IPS-20b (cell line): ENCODE data around the gene AKAP1.

ENCODE experiments used
- H3K27ac ChIP-seq: one replicate; pipeline ENCODE4 v1.5.1; 2013; ENCODE audit warnings: low read length
- H3K27me3 ChIP-seq: 2 replicates; pipeline ENCODE4 v1.6.1; 2013; ENCODE audit warnings: mild to moderate bottlenecking, low read length, inconsistent platforms; ENCODE audit not compliant: insufficient read depth
- H3K36me3 ChIP-seq: 2 replicates; pipeline ENCODE4 v1.6.1; 2013; ENCODE audit warnings: low read depth, mild to moderate bottlenecking, inconsistent platforms, low read length, moderate library complexity; ENCODE audit not compliant: insufficient read depth
- H3K4me1 ChIP-seq: 2 replicates; pipeline ENCODE4 v1.6.1; 2013; ENCODE audit warnings: mild to moderate bottlenecking, control low read depth, inconsistent platforms, low read length, moderate library complexity; ENCODE audit not compliant: insufficient read depth
- H3K4me3 ChIP-seq: 2 replicates; pipeline ENCODE4 v1.5.1; 2013; ENCODE audit warnings: mild to moderate bottlenecking, low read length, inconsistent platforms
- H3K9ac ChIP-seq: 2 replicates; pipeline ENCODE4 v1.6.1; 2013; ENCODE audit warnings: low read depth, mild to moderate bottlenecking, inconsistent platforms, low read length, moderate library complexity
- H3K9me3 ChIP-seq: 2 replicates; pipeline ENCODE4 v1.6.1; 2013; ENCODE audit warnings: mild to moderate bottlenecking, low read depth, low read length, inconsistent platforms; ENCODE audit not compliant: insufficient read depth

The AKAP1 gene

GRCh38 chr17:57050306-57050705, 34.7 kb upstream of the AKAP1 start:
- no peaks in the 10 kb centered on the region for H3K36me3 ChIP-seq
- H3K27ac ChIP-seq, result no peak overlapping the region
- no peak overlapping the region for H3K9ac ChIP-seq
- peaks cover 15% of the 10 kb centered on the region for H3K4me1 ChIP-seq
- no peaks in the 10 kb centered on the region for H3K9me3 ChIP-seq
- H3K4me3 ChIP-seq, result no peak overlapping the region
- H3K27me3 ChIP-seq, result no peaks in the 10 kb centered on the region

GRCh38 chr17:57051886-57052361, 33.1 kb upstream of the AKAP1 start:
- H3K9ac ChIP-seq, result no peak overlapping the region
- no peaks in the 10 kb centered on the region for H3K36me3 ChIP-seq
- H3K27ac ChIP-seq, result no peak overlapping the region
- H3K4me1 ChIP-seq, result peaks cover 15% of the 10 kb centered on the region
- H3K4me3 ChIP-seq, result no peak overlapping the region
- no peaks in the 10 kb centered on the region for H3K9me3 ChIP-seq
- no peaks in the 10 kb centered on the region for H3K27me3 ChIP-seq

GRCh38 chr17:57062865-57063264, 22.2 kb upstream of the AKAP1 start:
- Histone ChIP-seq H3K27ac (no peak overlapping the region), H3K27me3 (no peaks in the 10 kb centered on the region), H3K4me3 (no peak overlapping the region), H3K9me3 (no peaks in the 10 kb centered on the region), H3K4me1 (peaks cover 8% of the 10 kb centered on the region; the same call in 1 of the 2 replicates), H3K9ac (no peak overlapping the region), H3K36me3 (no peaks in the 10 kb centered on the region)

GRCh38 chr17:57067162-57067561, 17.9 kb upstream of the AKAP1 start:
- H3K9ac ChIP-seq, result no peak overlapping the region
- H3K9me3 ChIP-seq, result no peaks in the 10 kb centered on the region
- no peak overlapping the region for H3K4me3 ChIP-seq
- no peaks in the 10 kb centered on the region for H3K36me3 ChIP-seq
- no peaks in the 10 kb centered on the region for H3K27me3 ChIP-seq
- peaks cover 18% of the 10 kb centered on the region; the same call in 1 of the 2 replicates for H3K4me1 ChIP-seq
- no peak overlapping the region for H3K27ac ChIP-seq

- no peak overlapping the region for H3K4me3 ChIP-seq
- H3K27me3 ChIP-seq, result no peaks in the 10 kb centered on the region
- H3K36me3 ChIP-seq, result no peaks in the 10 kb centered on the region
- no peaks in the 10 kb centered on the region for H3K9me3 ChIP-seq
- H3K4me1 ChIP-seq, result peaks cover 22% of the 10 kb centered on the region; the same call in 1 of the 2 replicates
- H3K9ac ChIP-seq, result peak overlapping the region; percentile 49; the same call in 1 of the 2 replicates
- H3K27ac ChIP-seq, result no peak overlapping the region
Measured at GRCh38 chr17:57067781-57068180, 17.3 kb upstream of the AKAP1 start.

GRCh38 chr17:57068222-57068658, 16.8 kb upstream of the AKAP1 start:
- Histone ChIP-seq H3K4me3 (no peak overlapping the region), H3K9ac (peak overlapping the region; percentile 49; the same call in 1 of the 2 replicates), H3K4me1 (peaks cover 22% of the 10 kb centered on the region; the same call in 1 of the 2 replicates), H3K36me3 (no peaks in the 10 kb centered on the region), H3K27me3 (no peaks in the 10 kb centered on the region), H3K9me3 (no peaks in the 10 kb centered on the region), H3K27ac (no peak overlapping the region)

GRCh38 chr17:57068707-57069106, 16.3 kb upstream of the AKAP1 start:
- no peaks in the 10 kb centered on the region for H3K36me3 ChIP-seq
- peaks cover 22% of the 10 kb centered on the region; the same call in 1 of the 2 replicates for H3K4me1 ChIP-seq
- no peaks in the 10 kb centered on the region for H3K9me3 ChIP-seq
- H3K27ac ChIP-seq, result no peak overlapping the region
- no peak overlapping the region for H3K9ac ChIP-seq
- H3K27me3 ChIP-seq, result no peaks in the 10 kb centered on the region
- no peak overlapping the region for H3K4me3 ChIP-seq

GRCh38 chr17:57071991-57072944, 12.8 kb upstream of the AKAP1 start:
- H3K4me1 ChIP-seq, result peaks cover 21% of the 10 kb centered on the region; the same call in 1 of the 2 replicates
- H3K36me3 ChIP-seq, result no peaks in the 10 kb centered on the region
- no peaks in the 10 kb centered on the region for H3K9me3 ChIP-seq
- no peak overlapping the region for H3K27ac ChIP-seq
- peak overlapping the region; percentile 59; the same call in 1 of the 2 replicates for H3K9ac ChIP-seq
- H3K4me3 ChIP-seq, result peak overlapping the region; percentile 28; the same call in 1 of the 2 replicates
- no peaks in the 10 kb centered on the region for H3K27me3 ChIP-seq

- no peak overlapping the region for H3K4me3 ChIP-seq
- H3K36me3 ChIP-seq, result no peaks in the 10 kb centered on the region
- H3K27me3 ChIP-seq, result no peaks in the 10 kb centered on the region
- H3K27ac ChIP-seq, result no peak overlapping the region
- peaks cover 7% of the 10 kb centered on the region; the same call in 1 of the 2 replicates for H3K4me1 ChIP-seq
- no peaks in the 10 kb centered on the region for H3K9me3 ChIP-seq
- no peak overlapping the region; the same call in 1 of the 2 replicates for H3K9ac ChIP-seq
Measured at GRCh38 chr17:57073626-57074025, 11.4 kb upstream of the AKAP1 start.

- Histone ChIP-seq H3K9me3 (no peaks in the 10 kb centered on the region), H3K27ac (no peak overlapping the region), H3K4me3 (no peak overlapping the region), H3K27me3 (no peaks in the 10 kb centered on the region), H3K9ac (no peak overlapping the region), H3K36me3 (no peaks in the 10 kb centered on the region), H3K4me1 (peaks cover 5% of the 10 kb centered on the region; the same call in 1 of the 2 replicates)
Measured at GRCh38 chr17:57075193-57075592, 9.9 kb upstream of the AKAP1 start.

- H3K4me3 ChIP-seq, result no peak overlapping the region
- no peak overlapping the region for H3K27ac ChIP-seq
- no peaks in the 10 kb centered on the region for H3K27me3 ChIP-seq
- H3K9me3 ChIP-seq, result no peaks in the 10 kb centered on the region
- H3K4me1 ChIP-seq, result peaks cover 5% of the 10 kb centered on the region; the same call in 1 of the 2 replicates
- no peak overlapping the region for H3K9ac ChIP-seq
- no peaks in the 10 kb centered on the region for H3K36me3 ChIP-seq
Measured at GRCh38 chr17:57075785-57076184, 9.3 kb upstream of the AKAP1 start.
